HG03460 (cell line): Measurements from ENCODE around the gene HTRA3.

ENCODE experiments used
- ATAC-seq: cut with Tn5 transposase; IDR thresholded peaks from one replicate; pipeline ENCODE4 v1.9.1; 2021; ENCODE audit not compliant: unreplicated experiment

The HTRA3 gene

GRCh38 chr4:8233672-8234484, 35.7 kb upstream of the HTRA3 start:
- no peak for ATAC-seq

GRCh38 chr4:8234715-8235114, 34.8 kb upstream of the HTRA3 start:
- ATAC-seq: no peak

GRCh38 chr4:8235224-8235623, 34.3 kb upstream of the HTRA3 start:
- no peak for ATAC-seq

- ATAC-seq: no peak
These were observed 33.9 kb upstream of the HTRA3 start for GRCh38 chr4:8235686-8236085.

GRCh38 chr4:8236106-8236919, 33.2 kb upstream of the HTRA3 start:
- ATAC-seq: no peak

GRCh38 chr4:8236920-8237195, 32.7 kb upstream of the HTRA3 start:
- ATAC-seq: no peak

- ATAC-seq: no peak
These were observed 32.1 kb upstream of the HTRA3 start for GRCh38 chr4:8237256-8237989.

- ATAC-seq: no peak
These were observed 31.5 kb upstream of the HTRA3 start for GRCh38 chr4:8238036-8238511.

- no peak for ATAC-seq
These were observed 31.0 kb upstream of the HTRA3 start for GRCh38 chr4:8238515-8239053.

- ATAC-seq: no peak
These were observed 30.3 kb upstream of the HTRA3 start for GRCh38 chr4:8239226-8239625.

GRCh38 chr4:8239661-8240060, 29.9 kb upstream of the HTRA3 start:
- ATAC-seq: no peak

- no peak for ATAC-seq
These were observed 29.1 kb upstream of the HTRA3 start for GRCh38 chr4:8240211-8241041.

GRCh38 chr4:8241211-8241779, 28.3 kb upstream of the HTRA3 start:
- no peak for ATAC-seq

- peak; percentile 66 for ATAC-seq
These were observed 27.5 kb upstream of the HTRA3 start for GRCh38 chr4:8241895-8242696.

- no peak for ATAC-seq
These were observed 26.6 kb upstream of the HTRA3 start for GRCh38 chr4:8242782-8243560.

GRCh38 chr4:8244001-8244757, 25.4 kb upstream of the HTRA3 start:
- ATAC-seq: no peak

- no peak for ATAC-seq
These were observed 24.6 kb upstream of the HTRA3 start for GRCh38 chr4:8244931-8245460.
